HG02885 (cell line): ENCODE data around the gene TMEM106B.
"Not testable (repeated sequence)": the region's sequence is repeated elsewhere in the genome, so short reads cannot be mapped to it uniquely, and the experiment has no call there.

Experiments
- ATAC-seq: cut with Tn5 transposase; IDR thresholded peaks from one replicate; pipeline ENCODE4 v1.9.1; 2021; ENCODE audit warnings: mild to moderate bottlenecking; ENCODE audit not compliant: unreplicated experiment, poor library complexity

Gene TMEM106B

DNA sequence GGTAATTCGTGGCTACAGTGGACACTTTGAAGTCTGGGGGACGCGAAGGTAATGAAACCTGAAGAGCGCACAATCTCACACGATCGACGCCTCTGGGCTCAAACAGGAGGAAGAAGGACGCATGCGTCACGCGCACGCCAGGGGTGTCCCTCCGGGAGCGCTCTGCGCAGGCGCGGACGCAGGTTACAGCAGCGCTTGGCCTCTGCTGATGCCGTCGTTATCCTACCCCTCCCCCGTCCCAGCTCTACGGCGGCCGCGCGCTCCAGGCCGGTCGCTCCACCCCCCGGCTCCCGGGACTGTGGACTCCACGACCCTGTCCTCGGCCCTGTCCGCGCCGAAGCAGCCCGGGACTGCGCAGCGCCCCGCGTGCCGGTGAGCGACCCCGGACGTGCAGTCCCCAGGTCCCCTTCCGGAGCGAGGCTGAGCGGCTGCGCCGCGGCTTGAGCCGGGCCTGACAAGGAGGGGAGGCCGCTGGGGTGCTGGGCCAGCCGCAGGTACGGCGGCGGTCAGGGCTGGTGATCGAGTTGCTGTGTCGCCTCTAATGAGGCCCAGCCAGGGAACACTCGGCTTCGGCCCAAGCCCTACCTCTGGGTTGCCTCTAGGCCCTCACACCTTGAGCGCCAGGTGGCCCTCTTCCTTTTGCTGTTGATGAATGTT lies at the start of gene TMEM106B:
Gene TMEM106B (plus strand): TSS at position 241 of the 657 bp plus-strand sequence. CDS start 3,517 bp downstream, outside the sequence.
- ATAC-seq, result peak; percentile 93

DNA sequence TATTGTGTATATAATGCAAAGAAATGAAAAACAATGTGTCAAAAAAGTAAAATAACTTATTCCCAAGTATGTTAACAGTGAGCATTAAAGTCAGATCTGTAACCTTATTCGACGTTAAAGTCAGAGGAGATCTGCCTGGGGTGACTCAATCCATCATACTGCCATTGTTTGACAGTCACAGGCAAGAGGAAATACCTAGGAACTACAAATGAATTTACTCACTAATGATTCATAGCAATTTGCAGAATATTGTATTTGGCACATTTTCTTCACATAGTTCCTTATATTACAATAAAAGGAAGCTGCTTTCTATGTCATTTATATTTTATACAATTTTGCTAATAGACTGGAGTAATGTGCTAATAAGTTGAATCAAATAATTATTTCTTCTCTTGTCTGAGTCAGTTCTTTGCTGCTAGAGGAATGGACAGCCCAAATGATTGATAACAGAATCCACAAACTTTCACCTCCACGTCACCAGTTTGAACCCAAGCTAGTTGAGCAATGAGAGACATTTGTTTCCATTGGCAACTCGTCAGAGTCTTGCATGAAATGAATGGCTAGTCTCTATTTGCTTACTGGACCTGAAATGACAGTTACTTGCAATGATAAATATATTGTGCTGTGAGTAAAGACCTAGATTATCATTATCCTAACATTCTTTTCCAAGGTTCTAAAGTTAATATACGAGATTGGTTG lies 48.5 kb upstream of the TMEM106B start:
- no peak for ATAC-seq

DNA sequence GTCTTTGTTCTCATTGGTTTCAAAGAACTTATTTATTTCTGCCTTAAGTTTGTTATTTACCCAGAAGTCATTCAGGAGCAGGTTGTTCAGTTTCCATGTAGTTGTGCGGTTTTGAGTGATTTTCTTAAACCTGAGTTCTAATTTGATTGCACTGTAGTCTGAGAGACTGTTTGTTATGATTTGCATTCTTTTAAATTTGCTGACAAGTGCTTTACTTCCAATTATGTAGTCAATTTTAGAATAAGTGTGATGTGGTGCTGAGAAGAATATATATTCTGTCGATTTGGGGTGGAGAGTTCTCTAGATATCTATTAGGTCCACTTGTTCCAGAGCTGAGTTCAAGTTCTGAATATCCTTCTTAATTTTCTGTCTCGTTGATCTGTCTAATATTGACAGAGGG lies 43.0 kb upstream of the TMEM106B start:
- not testable (repeated sequence) for ATAC-seq

DNA sequence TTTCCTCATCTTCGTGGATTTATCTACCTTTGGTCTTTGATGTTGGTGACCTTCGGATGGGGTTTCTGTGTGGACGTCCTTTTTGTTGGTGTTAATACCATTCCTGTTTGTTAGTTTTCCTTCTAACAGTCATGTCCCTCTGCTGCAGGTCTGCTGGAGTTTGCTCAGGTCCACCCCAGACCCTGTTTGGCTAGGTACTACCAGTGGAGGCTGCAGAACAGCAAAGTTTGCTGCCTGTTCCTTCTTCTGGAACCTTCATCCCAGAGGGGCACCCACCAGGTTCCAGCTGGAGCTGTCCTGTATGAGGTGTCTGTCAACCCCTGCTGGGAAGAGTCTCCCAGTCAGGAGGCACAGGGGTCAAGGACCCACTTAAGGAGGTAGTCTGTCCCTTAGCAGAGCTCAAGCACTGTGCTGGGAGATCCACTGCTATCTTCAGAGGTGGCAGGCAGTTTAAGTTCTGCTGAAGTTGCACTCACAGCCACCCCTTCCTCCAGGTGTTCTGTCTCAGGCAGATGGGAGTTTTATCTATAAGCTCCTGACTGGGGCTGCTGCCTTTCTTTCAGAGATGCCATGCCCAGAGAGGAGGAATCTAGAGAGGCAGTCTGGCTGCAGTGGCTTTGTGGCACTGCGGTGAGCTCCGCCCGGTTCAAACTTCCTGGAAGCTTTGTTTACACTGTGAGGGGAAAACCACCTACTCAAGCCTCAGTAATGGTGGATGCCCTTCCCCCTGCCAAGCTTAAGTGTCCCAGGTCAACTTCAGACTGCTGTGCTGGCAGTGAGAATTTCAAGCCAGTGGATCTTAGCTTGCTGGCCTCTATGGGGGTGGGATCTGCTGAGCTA lies 40.9 kb upstream of the TMEM106B start:
- not testable (repeated sequence) for ATAC-seq

DNA sequence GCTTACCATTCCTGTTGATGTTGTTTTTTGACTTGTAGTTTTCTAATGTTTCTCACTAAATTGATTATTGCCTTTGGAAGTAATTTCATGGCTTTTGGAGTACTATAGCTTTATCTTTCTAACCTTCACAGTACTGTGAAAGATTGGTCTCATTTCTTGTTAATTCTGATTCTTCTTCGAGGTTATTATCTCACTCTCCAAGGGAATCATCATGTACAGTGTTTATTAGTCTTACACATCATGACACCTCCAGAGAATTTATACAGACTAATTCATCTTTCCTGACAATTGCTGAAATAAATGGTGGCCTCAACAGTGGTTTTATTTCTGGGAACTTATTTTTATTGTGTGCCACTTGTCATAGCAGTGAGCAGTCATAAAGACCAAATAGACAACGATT lies 37.4 kb upstream of the TMEM106B start:
- no peak for ATAC-seq

DNA sequence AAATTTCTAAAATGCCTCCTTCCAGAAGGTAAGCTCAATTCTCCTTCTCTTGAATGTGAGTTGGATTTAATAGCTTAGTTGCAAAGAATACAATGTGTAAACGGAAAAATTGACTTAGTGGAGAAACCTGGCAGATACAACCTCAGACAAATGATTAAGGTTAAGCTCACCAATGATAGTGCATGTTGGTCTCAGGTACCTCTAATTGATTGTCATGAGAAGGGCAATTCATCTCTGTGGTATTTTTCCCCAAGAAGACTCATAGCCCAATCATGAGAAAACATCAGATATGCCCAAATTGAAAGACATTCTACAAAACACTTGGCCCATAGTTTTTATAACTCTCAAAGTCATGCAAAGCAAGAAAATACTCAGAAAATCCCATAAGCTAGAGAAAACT lies 36.2 kb upstream of the TMEM106B start:
- no peak for ATAC-seq

DNA sequence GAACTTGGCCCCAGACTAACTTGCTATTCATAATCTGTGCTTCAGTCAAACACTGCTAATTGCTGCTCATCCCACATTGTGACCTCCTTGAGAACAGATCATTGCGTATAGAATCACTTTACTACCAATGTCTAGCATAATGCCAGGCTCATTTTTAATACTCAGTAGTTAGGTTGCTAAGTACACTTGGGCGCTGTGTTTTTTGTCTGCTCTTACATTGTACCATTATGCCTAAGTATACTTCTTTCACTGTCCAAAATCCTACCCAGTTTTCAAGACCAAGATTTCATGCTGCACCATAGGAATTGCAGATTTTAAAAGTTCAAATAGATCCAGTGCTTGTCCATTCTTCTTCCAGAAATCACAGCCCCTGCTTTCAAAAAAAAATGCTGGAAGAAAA lies 32.8 kb upstream of the TMEM106B start:
- no peak for ATAC-seq

DNA sequence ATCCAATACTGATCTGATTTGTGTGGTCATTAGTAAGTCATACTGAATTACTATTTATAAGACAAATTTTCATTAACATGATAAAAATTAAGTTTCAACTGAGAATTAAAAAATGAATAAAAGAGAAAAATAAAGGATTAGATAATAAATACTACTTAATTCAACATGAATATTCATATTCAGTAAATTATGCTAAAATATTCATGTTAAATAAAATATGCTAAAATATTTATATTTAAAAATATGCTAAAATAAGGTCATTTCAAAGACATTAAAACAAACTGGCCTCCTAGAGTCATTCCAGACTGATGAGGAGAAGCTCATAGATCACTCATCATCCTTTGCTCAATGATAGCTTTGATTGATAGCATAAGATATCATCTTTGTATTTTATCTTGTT lies 16.7 kb upstream of the TMEM106B start:
- ATAC-seq, result no peak

DNA sequence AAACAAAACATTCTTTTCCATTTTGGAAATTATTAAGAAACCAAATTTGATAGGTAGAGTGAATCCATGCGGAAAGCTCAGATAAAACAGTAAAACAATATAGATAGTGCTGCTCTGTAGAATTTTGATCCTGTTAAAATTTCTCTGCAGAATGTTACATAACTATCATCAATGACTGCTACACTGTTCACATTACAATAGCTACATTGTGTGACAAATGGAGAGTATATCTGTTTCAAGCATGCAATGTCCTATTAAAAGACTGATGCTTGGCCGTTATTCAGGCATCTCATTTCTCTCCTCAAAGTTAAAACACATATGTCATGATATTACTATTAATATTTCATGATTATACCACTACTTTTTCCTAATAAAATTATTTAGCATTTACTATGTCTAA lies 14.7 kb upstream of the TMEM106B start:
- no peak for ATAC-seq

DNA sequence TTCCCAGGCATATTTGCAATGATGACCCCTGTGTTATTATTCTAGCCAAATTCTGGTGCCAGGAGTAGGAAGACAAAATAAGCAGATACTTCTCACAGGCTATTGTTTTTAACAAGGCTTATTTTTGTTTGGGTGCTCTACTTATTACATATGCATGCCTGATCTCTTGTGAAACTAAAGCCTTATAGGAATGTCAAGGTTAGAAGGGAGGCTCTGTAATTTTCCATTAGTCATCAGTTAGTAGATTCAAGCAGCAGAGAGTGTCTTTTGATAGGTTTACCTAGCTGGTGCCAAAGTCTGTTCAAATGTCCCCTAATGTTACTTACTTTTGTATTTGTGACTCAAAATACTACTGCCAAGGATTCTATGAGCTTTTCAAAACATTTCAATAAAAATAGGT lies 11.7 kb upstream of the TMEM106B start:
- no peak for ATAC-seq

DNA sequence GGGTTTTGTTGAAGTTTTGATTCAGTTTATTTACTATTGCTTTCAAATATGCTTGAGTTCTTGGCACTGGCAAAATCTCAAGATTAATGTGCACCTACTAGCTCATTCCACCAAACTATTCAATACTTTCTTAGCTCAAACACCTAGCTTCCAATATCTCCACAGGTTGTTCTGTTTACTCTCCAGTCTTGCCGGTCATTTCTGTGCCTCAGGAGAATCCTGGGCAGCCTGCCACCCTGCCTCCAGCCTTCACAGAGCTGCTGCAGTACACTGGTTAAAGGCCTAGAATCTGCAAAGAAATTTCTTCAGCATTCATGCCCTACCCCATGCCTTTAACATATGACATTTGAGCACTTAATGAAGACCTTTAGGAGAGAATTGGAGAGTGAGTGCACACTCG lies 4.0 kb upstream of the TMEM106B start:
- no peak for ATAC-seq

DNA sequence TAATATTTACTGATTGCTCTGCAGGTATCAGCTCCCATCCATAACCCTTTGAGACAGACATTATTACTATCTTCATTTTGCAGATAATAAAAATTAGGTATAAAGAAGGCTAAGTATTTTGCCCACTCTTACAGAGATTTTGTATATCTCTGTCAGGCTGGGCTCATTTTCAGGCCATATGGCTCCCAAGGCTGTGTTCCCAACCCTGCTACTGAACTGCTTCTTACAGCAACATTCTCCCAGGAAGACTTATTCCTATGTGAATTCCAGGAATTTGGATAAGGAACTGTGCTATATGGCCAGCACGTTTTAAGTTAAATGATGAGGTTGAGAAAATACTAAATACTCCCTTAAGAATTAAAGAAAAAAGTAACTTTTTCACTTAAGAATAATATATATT lies 1.9 kb upstream of the TMEM106B start:
- no peak for ATAC-seq

DNA sequence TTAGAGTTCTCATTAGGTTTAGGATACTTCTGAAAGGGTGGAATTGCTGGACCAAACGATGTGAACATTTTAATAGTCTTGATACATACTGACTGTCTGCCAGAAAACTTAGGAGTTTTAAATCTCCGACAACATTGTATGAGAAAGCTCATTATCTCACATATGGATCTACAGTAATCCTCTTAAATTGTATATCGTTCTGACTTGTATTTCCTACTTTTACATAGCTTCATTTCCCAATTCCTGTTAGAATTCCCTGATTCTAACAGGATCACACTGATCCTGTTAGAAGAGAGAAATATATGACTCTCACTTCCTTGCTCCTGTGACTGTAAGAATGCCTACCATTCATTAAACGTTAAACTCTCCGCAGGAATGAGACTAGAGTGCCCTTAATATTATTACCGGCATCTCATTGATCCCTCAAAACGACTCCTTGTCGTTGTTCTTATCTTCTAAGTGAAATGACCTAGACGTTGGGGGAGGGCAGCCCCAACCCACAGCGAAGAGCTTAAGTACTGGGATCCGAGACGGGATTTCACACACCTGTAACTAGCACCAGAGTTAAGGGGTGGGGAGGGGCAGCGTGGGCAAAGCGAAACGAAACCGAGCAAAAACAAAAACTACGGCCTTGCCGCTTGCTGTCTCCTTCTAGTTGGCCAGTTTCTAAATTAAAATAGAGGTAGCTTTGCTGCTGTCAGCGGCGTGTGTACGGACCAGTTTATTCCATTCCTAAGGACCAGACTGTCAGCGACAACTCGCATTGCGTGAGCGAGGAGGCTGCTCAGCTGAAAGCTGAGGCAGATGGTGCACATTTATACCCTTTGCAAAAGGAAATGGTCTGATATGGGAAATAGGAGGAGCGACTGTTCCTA lies 678 bp upstream of the TMEM106B start:
- peak; percentile 39 for ATAC-seq

DNA sequence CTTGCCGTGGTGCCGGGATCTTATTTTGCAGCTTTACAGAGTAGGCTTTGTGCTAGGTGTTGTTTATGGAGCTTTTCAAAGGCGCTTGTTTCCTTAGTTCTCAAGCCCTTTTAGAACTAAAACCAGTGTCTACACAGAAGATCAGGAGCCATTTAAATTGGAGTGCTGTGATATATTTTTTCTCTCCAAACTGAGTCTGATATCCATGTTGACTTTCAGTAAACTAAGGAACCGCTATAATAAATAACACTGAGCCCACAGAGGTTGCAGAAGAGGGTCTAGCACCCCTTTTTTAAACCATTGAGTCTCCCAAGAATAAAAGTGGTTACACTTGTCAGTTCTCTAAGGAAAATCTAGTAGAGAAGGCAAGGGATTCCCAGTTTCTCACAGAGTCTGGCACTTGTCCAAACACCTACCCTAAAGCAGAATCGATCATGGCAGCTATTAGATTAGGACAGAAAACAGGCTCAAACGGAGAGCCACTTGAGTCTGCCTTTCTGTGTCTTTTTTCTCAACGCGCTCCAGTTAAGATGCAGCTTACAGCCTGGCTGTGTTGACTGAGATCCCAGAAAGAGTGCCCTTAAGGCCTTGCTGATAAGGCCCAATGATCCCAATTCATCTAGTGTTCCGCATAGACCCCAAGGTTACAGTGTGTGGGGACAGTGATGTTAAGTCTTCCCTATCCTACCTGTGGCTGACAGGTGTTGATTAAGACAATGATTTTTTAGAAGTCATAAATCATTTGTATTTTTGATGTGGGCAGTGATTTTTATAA lies 804 bp downstream of the TMEM106B start:
- no peak for ATAC-seq

DNA sequence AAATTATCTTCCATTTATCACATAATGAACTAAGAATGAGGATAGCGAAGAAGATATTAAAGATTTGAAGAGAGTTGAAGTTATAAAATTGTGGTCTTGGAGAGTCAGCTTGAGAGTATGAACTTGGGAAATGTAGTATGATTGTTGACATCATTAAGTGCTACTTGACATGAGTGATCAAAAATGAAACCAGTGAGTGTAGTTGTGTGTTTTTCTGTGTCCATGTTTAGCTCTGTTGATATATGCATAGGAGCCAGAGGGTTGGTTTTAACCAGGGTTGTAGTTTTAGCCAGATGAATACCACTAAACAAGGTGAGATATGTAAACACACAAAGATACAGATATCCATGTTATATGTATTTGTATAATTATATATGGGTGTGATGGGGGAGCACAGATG lies 6.2 kb downstream of the TMEM106B start:
- ATAC-seq, result no peak

DNA sequence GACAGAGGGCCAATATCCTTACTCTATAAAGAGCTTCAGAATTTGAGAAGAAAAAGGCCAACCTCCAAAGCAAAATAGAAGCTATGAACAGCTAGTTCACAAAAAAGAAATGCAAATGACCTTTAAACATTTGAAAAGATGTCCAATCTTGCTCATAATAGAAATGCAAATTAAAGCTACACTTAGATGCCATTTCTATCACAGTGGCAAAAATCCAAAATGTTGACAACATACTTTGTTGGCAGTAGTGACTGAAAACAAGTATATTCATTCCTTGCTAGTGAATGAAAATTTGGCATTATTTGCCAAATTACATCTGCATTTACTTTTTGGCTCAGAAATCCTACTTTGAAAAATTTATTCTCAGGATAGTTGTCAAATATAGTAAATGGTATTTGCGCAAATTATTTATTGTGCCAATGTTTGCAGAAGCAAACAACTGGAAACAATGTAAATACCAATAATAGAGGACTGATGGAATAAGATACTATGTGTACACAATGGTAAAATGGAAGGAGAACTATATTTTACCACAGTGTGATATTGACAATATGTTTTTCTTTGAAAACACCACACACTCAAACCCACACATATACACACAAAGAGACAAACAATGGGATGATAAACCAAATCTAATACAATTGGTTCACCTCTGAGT lies 9.4 kb downstream of the TMEM106B start:
- ATAC-seq, result no peak

DNA sequence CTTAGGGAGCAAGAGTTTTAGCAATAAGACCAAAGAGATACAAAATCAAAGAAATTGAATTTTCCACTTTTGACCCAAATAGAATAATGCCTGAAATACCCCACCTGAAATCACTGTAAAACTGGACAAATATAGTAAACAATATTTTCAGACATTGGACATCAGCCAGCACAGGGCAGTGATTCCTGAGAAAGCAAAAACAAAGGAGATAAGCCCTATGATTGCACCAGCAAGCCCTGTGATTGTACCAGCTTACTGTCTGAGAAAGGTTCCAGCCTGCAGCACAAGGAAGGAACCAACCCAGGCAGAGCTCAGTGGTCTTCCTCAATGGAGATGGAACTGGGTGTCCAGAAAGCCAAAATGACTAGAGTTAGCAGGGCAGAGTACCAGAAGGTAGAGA lies 10.3 kb downstream of the TMEM106B start:
- no peak for ATAC-seq

DNA sequence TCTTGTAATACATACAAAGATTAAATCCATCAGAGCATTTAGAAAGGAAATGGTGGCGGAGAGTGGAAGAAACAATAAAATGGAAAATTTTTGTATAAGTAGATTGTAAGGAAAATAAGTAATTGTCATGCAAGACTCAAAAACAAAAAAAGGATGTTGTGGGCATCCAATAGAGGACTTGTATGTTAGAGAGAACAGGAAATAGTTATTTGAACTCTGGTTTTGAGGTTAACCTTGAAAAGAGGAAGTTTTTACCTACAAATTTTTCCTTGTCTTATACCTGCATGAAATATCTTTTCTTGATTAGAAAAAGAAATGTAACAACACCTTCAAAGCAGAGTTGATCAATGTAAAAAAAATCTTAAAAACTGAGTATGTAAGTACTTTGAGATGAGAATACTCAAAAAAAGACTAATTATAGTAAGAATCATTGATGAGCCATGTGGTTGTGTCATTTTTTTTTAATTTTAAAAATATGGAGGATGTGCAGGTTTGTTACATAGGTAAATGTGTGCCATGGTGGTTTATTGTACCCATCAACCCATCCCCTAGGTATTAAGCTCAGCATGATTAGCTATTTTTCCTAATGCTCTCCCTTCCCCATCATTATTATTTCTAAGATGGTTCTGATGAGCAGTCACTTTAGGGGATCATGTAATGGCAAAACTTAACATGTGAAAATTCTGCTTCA lies 11.9 kb downstream of the TMEM106B start:
- peak; percentile 91 for ATAC-seq
